Tibial nerve (tissue), 4 donors: Measurements from ENCODE around the gene RAB5A. TPM values are rescaled to one million over a fixed set of nuclear protein-coding genes. Genes with fewer than 3 reads are reported as not detected.
"Not testable (repeated sequence)": the region's sequence is repeated elsewhere in the genome, so short reads cannot be mapped to it uniquely, and the experiment has no call there.

ENCODE experiments used
- DNase-seq, 2 donors: peaks; one replicate each; pipeline ENCODE4 v3.0.0-alpha.2; 2019; ENCODE audit warnings: low spot score in 2 of 2
- H3K27ac ChIP-seq, 4 donors: fragments of 200-600 bp; sonication (generic) in 3 of 4; one replicate each; pipeline ENCODE4 v1.5.1; 2017 to 2019; ENCODE audit warnings: mild to moderate bottlenecking in 1 of 4
- H3K27me3 ChIP-seq, 2 donors: fragments of 200-600 bp; sonication (generic) in 1 of 2; one replicate each; pipeline versions ENCODE4 v1.5.1 to v1.6.0; 2017 to 2019
- H3K36me3 ChIP-seq, 3 donors: fragments of 200-600 bp; sonication (generic); one replicate each; pipeline ENCODE4 v1.5.1; 2018 to 2019
- H3K4me1 ChIP-seq, 4 donors: fragments of 200-600 bp; sonication (generic) in 3 of 4; one replicate each; pipeline ENCODE4 v1.5.1; 2017 to 2019
- H3K4me3 ChIP-seq, 4 donors: fragments of 200-600 bp; sonication (generic) in 3 of 4; one replicate each; pipeline ENCODE4 v1.5.1; 2017 to 2019; ENCODE audit warnings: mild to moderate bottlenecking in 1 of 4, moderate library complexity in 1 of 4
- H3K9me3 ChIP-seq, 4 donors: fragments of 200-600 bp; sonication (generic) in 3 of 4; one replicate each; pipeline ENCODE4 v1.5.1; 2017 to 2019
- CTCF ChIP-seq, 5 experiments: fragments of 200-600 bp in 3 of 5; fragments of 450-650 bp in 2 of 5; sonication (generic) in 3 of 5; IDR thresholded peaks; one replicate each; pipeline ENCODE4 v1.5.1; 2016 to 2019; ENCODE audit warnings: antibody characterized with exemption in 5 of 5, mild to moderate bottlenecking in 3 of 5, moderate library complexity in 2 of 5
- EP300 ChIP-seq, 2 donors: sonication (generic); formaldehyde crosslinking; IDR thresholded peaks; one replicate each; pipeline ENCODE4 v1.6.1; 2017; ENCODE audit warnings: antibody characterized with exemption in 2 of 2, mild to moderate bottlenecking in 1 of 2
- POLR2A ChIP-seq, 2 donors: fragments of 450-650 bp; IDR thresholded peaks; one replicate each; pipeline ENCODE4 v1.6.1; 2017; ENCODE audit warnings: antibody characterized with exemption in 2 of 2, mild to moderate bottlenecking in 2 of 2, moderate library complexity in 2 of 2
- WGBS, 2 donors: methylation state at CpG; one replicate each; pipeline ENCODE4 v1.1.5; 2018; 5-methylcytosine and 5-hydroxymethylcytosine counted together
- total RNA-seq, 4 donors: library from RNA; depleted of rRNA; stranded (reverse); fragments of >200 nt; gene quantifications; one replicate each; pipeline ENCODE4 v1.1.0, GENCODE V29; 2016

Gene RAB5A
- total RNA-seq, 4 donors from 2014 or later = 47.7 to 83.0 (median 53.2) TPM

- Histone ChIP-seq H3K27ac (no peak overlapping the region), H3K4me3 (no peak overlapping the region), H3K36me3 (peaks cover 0 to 53% (median 0%) of the 10 kb centered on the region in 3 donors), H3K4me1 (peaks cover 0 to 69% (median 1%) of the 10 kb centered on the region in 4 donors), H3K27me3 (no peaks in the 10 kb centered on the region), H3K9me3 (no peaks in the 10 kb centered on the region)
- TF ChIP-seq POLR2A (IDR thresholded peaks at IDR 0.05) (no peak), CTCF (IDR thresholded peaks at IDR 0.05) (no peak), EP300 (IDR thresholded peaks at IDR 0.05) (no peak)
- 75 to 80% methylated on average over 4 of the region's 4 CpGs for WGBS, 2 donors
- DNase-seq = no peak
These were observed 7.8 kb downstream of the RAB5A start for GRCh38 chr3:19954676-19955075.

GRCh38 chr3:19957354-19957753 lies 10.5 kb downstream of the RAB5A start:
- Histone ChIP-seq H3K36me3 (peaks cover 0 to 41% (median 0%) of the 10 kb centered on the region in 3 donors), H3K4me1 (peaks cover 0 to 53% (median 0%) of the 10 kb centered on the region in 4 donors)
- not testable (repeated sequence) for H3K27ac ChIP-seq, H3K9me3 ChIP-seq, H3K4me3 ChIP-seq, DNase-seq, H3K27me3 ChIP-seq
- WGBS, 2 donors = 87 to 88% methylated on average over 9 of the region's 9 CpGs

GRCh38 chr3:19959505-19959904 lies 12.6 kb downstream of the RAB5A start:
- Histone ChIP-seq H3K4me1 (peaks cover 0 to 46% (median 0%) of the 10 kb centered on the region in 4 donors), H3K9me3 (no peaks in the 10 kb centered on the region), H3K27ac (no peak overlapping the region), H3K27me3 (no peaks in the 10 kb centered on the region), H3K36me3 (peaks cover 0 to 28% (median 0%) of the 10 kb centered on the region in 3 donors), H3K4me3 (no peak overlapping the region)
- WGBS, 2 donors = 74 to 86% methylated on average over 3 to 4 of the region's 4 CpGs
- no peak for DNase-seq
- TF ChIP-seq CTCF (IDR thresholded peaks at IDR 0.05) (no peak), POLR2A (IDR thresholded peaks at IDR 0.05) (no peak), EP300 (IDR thresholded peaks at IDR 0.05) (no peak)

GRCh38 chr3:19960696-19961095 lies 13.8 kb downstream of the RAB5A start:
- H3K36me3 ChIP-seq = peaks cover 0 to 21% (median 0%) of the 10 kb centered on the region in 3 donors
- 87% methylated on average over 4 of the region's 4 CpGs for WGBS, 2 donors
- H3K4me1 ChIP-seq = peaks cover 0 to 39% (median 0%) of the 10 kb centered on the region in 4 donors
- no peak for DNase-seq
- H3K9me3 ChIP-seq = no peaks in the 10 kb centered on the region
- H3K27ac ChIP-seq = no peak overlapping the region
- H3K4me3 ChIP-seq = no peak overlapping the region
- no peaks in the 10 kb centered on the region for H3K27me3 ChIP-seq
- TF ChIP-seq POLR2A (IDR thresholded peaks at IDR 0.05) (no peak), CTCF (IDR thresholded peaks at IDR 0.05) (no peak), EP300 (IDR thresholded peaks at IDR 0.05) (no peak)

- H3K27me3 ChIP-seq = no peaks in the 10 kb centered on the region
- no peak for TF ChIP-seq EP300 (IDR thresholded peaks at IDR 0.05)
- TF ChIP-seq CTCF (IDR thresholded peaks at IDR 0.05) = no peak
- TF ChIP-seq POLR2A (IDR thresholded peaks at IDR 0.05) = no peak
- H3K4me1 ChIP-seq = peaks cover 0 to 44% (median 0%) of the 10 kb centered on the region in 4 donors
- no peak for DNase-seq
- H3K36me3 ChIP-seq = peaks cover 0 to 19% (median 0%) of the 10 kb centered on the region in 3 donors
- H3K9me3 ChIP-seq = no peaks in the 10 kb centered on the region
- H3K27ac ChIP-seq = no peak overlapping the region
- H3K4me3 ChIP-seq = no peak overlapping the region
- WGBS, 2 donors = 93 to 99% methylated on average over 4 of the region's 4 CpGs
These were observed 15.1 kb downstream of the RAB5A start for GRCh38 chr3:19961960-19962359.

GRCh38 chr3:19967208-19967607 lies 20.3 kb downstream of the RAB5A start:
- H3K4me1 ChIP-seq = peaks cover 0 to 32% (median 0%) of the 10 kb centered on the region in 4 donors
- no peak overlapping the region for H3K27ac ChIP-seq
- 85 to 87% methylated on average over 6 of the region's 6 CpGs for whole genome bisulfite sequencing, 2 donors
- DNase-seq = no peak
- H3K4me3 ChIP-seq = no peak overlapping the region
- H3K27me3 ChIP-seq = no peaks in the 10 kb centered on the region
- H3K9me3 ChIP-seq = no peaks in the 10 kb centered on the region
- TF ChIP-seq CTCF (IDR thresholded peaks at IDR 0.05) (no peak), EP300 (IDR thresholded peaks at IDR 0.05) (no peak), POLR2A (IDR thresholded peaks at IDR 0.05) (no peak)
- peaks cover 0 to 8% (median 0%) of the 10 kb centered on the region in 3 donors for H3K36me3 ChIP-seq
